HEK293 (cell line): ENCODE measurements around the gene ZC3H15.

Experiments used
- BCL11A ChIP-seq: fragments of 450-650 bp; formaldehyde crosslinking; IDR thresholded peaks from 2 replicates; pipeline ENCODE4 v1.5.1; 2016; ENCODE audit warnings: low read depth, missing biosample characterization, missing genetic modification characterization
- WT1 ChIP-seq: fragments of 450-650 bp; formaldehyde crosslinking; IDR thresholded peaks from 2 replicates; pipeline ENCODE4 v1.5.1; 2016; ENCODE audit warnings: missing biosample characterization, missing genetic modification characterization
- ZNF202 ChIP-seq: fragments of 450-650 bp; formaldehyde crosslinking; IDR thresholded peaks from 2 replicates; pipeline ENCODE4 v1.5.1; 2016; ENCODE audit warnings: missing biosample characterization, missing genetic modification characterization, borderline replicate concordance
- TF ChIP-seq, protein P1 (sequence below): fragments of 450-650 bp; formaldehyde crosslinking; IDR thresholded peaks from 2 replicates; pipeline ENCODE4 v1.5.1; 2016; ENCODE audit warnings: missing biosample characterization, missing genetic modification characterization
- TF ChIP-seq, protein P2 (sequence below): fragments of 450-650 bp; formaldehyde crosslinking; IDR thresholded peaks from 2 replicates; pipeline ENCODE4 v1.5.1; 2016; ENCODE audit warnings: missing biosample characterization, missing genetic modification characterization
- TF ChIP-seq, protein P3 (sequence below): fragments of 450-650 bp; formaldehyde crosslinking; IDR thresholded peaks from 2 replicates; pipeline ENCODE4 v1.5.0; 2017; ENCODE audit warnings: missing biosample characterization, missing genetic modification characterization, borderline replicate concordance
- TF ChIP-seq, protein P4 (sequence below): fragments of 450-650 bp; formaldehyde crosslinking; IDR thresholded peaks from 2 replicates; pipeline ENCODE4 v1.5.1; 2017; ENCODE audit warnings: missing biosample characterization, missing genetic modification characterization

DNA sequence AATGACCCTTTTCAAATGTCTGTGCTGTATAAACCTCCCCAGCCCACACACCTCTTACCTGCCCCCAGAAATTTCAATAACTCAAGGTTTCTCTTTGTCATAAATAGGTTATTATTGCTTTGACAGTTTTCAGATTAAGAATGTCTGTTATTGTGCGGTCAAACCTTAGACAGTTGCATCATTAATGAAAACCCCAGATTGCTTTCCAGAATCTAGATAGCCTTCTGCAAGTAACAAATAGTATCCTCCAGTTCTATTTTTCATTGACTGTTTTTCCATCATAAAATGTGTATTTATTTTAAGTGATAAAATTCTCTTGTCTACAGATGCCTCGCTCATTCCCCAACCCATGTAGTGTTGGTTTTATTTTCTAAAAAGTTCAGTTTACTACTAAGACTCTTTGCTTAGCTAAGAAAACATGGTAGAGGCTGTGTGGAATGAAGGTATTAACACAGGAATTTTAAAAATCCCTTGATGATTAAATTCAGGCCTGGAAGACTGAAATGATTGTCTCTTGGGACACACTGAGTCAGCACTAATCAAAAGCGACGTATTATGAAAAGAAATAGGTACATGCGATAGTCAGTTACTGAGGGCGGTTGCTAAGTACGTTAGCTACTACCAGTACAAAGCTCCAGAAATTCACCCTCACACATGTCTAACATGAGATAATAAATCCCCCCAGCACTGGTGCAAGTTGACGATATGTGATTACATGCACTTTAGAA is 65.4 kb downstream of the ZC3H15 start:
- TF ChIP-seq, protein P1, sequence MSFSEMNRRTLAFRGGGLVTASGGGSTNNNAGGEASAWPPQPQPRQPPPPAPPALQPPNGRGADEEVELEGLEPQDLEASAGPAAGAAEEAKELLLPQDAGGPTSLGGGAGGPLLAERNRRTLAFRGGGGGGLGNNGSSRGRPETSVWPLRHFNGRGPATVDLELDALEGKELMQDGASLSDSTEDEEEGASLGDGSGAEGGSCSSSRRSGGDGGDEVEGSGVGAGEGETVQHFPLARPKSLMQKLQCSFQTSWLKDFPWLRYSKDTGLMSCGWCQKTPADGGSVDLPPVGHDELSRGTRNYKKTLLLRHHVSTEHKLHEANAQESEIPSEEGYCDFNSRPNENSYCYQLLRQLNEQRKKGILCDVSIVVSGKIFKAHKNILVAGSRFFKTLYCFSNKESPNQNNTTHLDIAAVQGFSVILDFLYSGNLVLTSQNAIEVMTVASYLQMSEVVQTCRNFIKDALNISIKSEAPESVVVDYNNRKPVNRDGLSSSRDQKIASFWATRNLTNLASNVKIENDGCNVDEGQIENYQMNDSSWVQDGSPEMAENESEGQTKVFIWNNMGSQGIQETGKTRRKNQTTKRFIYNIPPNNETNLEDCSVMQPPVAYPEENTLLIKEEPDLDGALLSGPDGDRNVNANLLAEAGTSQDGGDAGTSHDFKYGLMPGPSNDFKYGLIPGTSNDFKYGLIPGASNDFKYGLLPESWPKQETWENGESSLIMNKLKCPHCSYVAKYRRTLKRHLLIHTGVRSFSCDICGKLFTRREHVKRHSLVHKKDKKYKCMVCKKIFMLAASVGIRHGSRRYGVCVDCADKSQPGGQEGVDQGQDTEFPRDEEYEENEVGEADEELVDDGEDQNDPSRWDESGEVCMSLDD, result no peak
- TF ChIP-seq, protein P2, sequence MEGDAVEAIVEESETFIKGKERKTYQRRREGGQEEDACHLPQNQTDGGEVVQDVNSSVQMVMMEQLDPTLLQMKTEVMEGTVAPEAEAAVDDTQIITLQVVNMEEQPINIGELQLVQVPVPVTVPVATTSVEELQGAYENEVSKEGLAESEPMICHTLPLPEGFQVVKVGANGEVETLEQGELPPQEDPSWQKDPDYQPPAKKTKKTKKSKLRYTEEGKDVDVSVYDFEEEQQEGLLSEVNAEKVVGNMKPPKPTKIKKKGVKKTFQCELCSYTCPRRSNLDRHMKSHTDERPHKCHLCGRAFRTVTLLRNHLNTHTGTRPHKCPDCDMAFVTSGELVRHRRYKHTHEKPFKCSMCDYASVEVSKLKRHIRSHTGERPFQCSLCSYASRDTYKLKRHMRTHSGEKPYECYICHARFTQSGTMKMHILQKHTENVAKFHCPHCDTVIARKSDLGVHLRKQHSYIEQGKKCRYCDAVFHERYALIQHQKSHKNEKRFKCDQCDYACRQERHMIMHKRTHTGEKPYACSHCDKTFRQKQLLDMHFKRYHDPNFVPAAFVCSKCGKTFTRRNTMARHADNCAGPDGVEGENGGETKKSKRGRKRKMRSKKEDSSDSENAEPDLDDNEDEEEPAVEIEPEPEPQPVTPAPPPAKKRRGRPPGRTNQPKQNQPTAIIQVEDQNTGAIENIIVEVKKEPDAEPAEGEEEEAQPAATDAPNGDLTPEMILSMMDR (tag by site-specific recombination), result no peak
- TF ChIP-seq, protein P3, sequence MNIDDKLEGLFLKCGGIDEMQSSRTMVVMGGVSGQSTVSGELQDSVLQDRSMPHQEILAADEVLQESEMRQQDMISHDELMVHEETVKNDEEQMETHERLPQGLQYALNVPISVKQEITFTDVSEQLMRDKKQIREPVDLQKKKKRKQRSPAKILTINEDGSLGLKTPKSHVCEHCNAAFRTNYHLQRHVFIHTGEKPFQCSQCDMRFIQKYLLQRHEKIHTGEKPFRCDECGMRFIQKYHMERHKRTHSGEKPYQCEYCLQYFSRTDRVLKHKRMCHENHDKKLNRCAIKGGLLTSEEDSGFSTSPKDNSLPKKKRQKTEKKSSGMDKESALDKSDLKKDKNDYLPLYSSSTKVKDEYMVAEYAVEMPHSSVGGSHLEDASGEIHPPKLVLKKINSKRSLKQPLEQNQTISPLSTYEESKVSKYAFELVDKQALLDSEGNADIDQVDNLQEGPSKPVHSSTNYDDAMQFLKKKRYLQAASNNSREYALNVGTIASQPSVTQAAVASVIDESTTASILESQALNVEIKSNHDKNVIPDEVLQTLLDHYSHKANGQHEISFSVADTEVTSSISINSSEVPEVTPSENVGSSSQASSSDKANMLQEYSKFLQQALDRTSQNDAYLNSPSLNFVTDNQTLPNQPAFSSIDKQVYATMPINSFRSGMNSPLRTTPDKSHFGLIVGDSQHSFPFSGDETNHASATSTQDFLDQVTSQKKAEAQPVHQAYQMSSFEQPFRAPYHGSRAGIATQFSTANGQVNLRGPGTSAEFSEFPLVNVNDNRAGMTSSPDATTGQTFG (tag by site-specific recombination), result no peak
- TF ChIP-seq BCL11A (no peak), ZNF202 (tag by site-specific recombination) (no peak), WT1 (no peak)
- TF ChIP-seq, protein P4, sequence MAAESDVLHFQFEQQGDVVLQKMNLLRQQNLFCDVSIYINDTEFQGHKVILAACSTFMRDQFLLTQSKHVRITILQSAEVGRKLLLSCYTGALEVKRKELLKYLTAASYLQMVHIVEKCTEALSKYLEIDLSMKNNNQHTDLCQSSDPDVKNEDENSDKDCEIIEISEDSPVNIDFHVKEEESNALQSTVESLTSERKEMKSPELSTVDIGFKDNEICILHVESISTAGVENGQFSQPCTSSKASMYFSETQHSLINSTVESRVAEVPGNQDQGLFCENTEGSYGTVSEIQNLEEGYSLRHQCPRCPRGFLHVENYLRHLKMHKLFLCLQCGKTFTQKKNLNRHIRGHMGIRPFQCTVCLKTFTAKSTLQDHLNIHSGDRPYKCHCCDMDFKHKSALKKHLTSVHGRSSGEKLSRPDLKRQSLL (tag by site-specific recombination), result no peak
